Fibroblast of upper back skin (primary cell): ENCODE data around the gene ENTPD1.
A peak's percentile ranks its signal among the peaks of the same experiment; 100 is the strongest.
"Not testable (repeated sequence)": the region's sequence is repeated elsewhere in the genome, so short reads cannot be mapped to it uniquely, and the experiment has no call there.

ENCODE experiments used
- DNase-seq: peaks from one replicate; pipeline ENCODE4 v3.0.0-alpha.2; 2013

Gene ENTPD1

GRCh38 chr10:95756041-95756761 lies at the start of gene ENTPD1:
Gene ENTPD1, plus strand, starts transcription at chr10:95756163. Its CDS starts 77 bp downstream, at chr10:95756240.
- no peak for DNase-seq

- DNase-seq = no peak
Measured at GRCh38 chr10:95706573-95706972, 49.4 kb upstream of the ENTPD1 start.

- DNase-seq = no peak
Measured at GRCh38 chr10:95706990-95707389, 49.0 kb upstream of the ENTPD1 start.

GRCh38 chr10:95711492-95711891 lies 44.5 kb upstream of the ENTPD1 start:
- DNase-seq = no peak

- DNase-seq = no peak
Measured at GRCh38 chr10:95716466-95716865, 39.5 kb upstream of the ENTPD1 start.

GRCh38 chr10:95716866-95717265 lies 39.1 kb upstream of the ENTPD1 start:
- no peak for DNase-seq

GRCh38 chr10:95720745-95721144 lies 35.2 kb upstream of the ENTPD1 start:
- DNase-seq = not testable (repeated sequence)

- not testable (repeated sequence) for DNase-seq
Measured at GRCh38 chr10:95722496-95722895, 33.5 kb upstream of the ENTPD1 start.

- no peak for DNase-seq
Measured at GRCh38 chr10:95728526-95728925, 27.4 kb upstream of the ENTPD1 start.

GRCh38 chr10:95729323-95730055 lies 26.5 kb upstream of the ENTPD1 start:
- no peak for DNase-seq

- no peak for DNase-seq
Measured at GRCh38 chr10:95730233-95730632, 25.7 kb upstream of the ENTPD1 start.

- not testable (repeated sequence) for DNase-seq
Measured at GRCh38 chr10:95732907-95733306, 23.1 kb upstream of the ENTPD1 start.

GRCh38 chr10:95739056-95739455 lies 16.9 kb upstream of the ENTPD1 start:
- DNase-seq = no peak

- DNase-seq = no peak
Measured at GRCh38 chr10:95741807-95742467, 14.0 kb upstream of the ENTPD1 start.

GRCh38 chr10:95742485-95742884 lies 13.5 kb upstream of the ENTPD1 start:
- DNase-seq = no peak

GRCh38 chr10:95742962-95743535 lies 12.9 kb upstream of the ENTPD1 start:
- DNase-seq = peak; percentile 14

GRCh38 chr10:95745501-95745900 lies 10.5 kb upstream of the ENTPD1 start:
- no peak for DNase-seq

GRCh38 chr10:95748349-95748748 lies 7.6 kb upstream of the ENTPD1 start:
- no peak for DNase-seq

GRCh38 chr10:95755511-95756004 lies 405 bp upstream of the ENTPD1 start:
- no peak for DNase-seq

- no peak for DNase-seq
Measured at GRCh38 chr10:95756809-95757684, 1.1 kb downstream of the ENTPD1 start.

GRCh38 chr10:95758351-95759025 lies 2.5 kb downstream of the ENTPD1 start:
- DNase-seq = no peak
